GM12878 (cell line): ENCODE results near the gene TOX2. TPM values are rescaled to one million over a fixed set of nuclear protein-coding genes. Genes with fewer than 3 reads are reported as not detected.

Experiments
- DPF2 ChIP-seq: fragments of 450-650 bp; IDR thresholded peaks from 2 replicates; pipeline ENCODE4 v1.6.1; 2017; ENCODE audit warnings: mild to moderate bottlenecking
- EED ChIP-seq: sonication (generic); IDR thresholded peaks from 2 replicates; pipeline ENCODE4 v1.6.1; 2016; ENCODE audit warnings: antibody characterized with exemption, low read depth
- ESRRA ChIP-seq: IDR thresholded peaks from 2 replicates; pipeline ENCODE4 v1.6.1; 2012; ENCODE audit warnings: mild to moderate bottlenecking, low read length, improper control_type of control experiment
- GATAD2B ChIP-seq: fragments of 450-650 bp; conservative IDR thresholded peaks from 2 replicates; pipeline ENCODE4 v1.6.1; 2017; ENCODE audit warnings: low read depth, mild to moderate bottlenecking, moderate library complexity
- HDGF ChIP-seq: fragments of 450-650 bp; IDR thresholded peaks from 2 replicates; pipeline ENCODE4 v1.6.1; 2016; ENCODE audit warnings: antibody characterized with exemption
- IKZF1 ChIP-seq: fragments of 450-650 bp; conservative IDR thresholded peaks from 2 replicates; pipeline ENCODE4 v1.6.1; 2017; ENCODE audit warnings: antibody characterized with exemption, mild to moderate bottlenecking
- IRF5 ChIP-seq: fragments of 450-650 bp; IDR thresholded peaks from 2 replicates; pipeline ENCODE4 v1.6.1; 2017; ENCODE audit warnings: borderline replicate concordance
- JUND ChIP-seq: IDR thresholded peaks from 2 replicates; pipeline ENCODE4 v1.6.1; 2012; ENCODE audit warnings: low read depth, mild to moderate bottlenecking, low read length, improper control_type of control experiment, moderate library complexity
- LARP7 ChIP-seq: fragments of 450-650 bp; IDR thresholded peaks from 2 replicates; pipeline ENCODE4 v1.6.1; 2017; ENCODE audit warnings: mild to moderate bottlenecking
- MTA2 ChIP-seq: fragments of 450-650 bp; IDR thresholded peaks from 2 replicates; pipeline ENCODE4 v1.6.1; 2016; ENCODE audit warnings: low read depth, mild to moderate bottlenecking, moderate library complexity
- NKRF ChIP-seq: fragments of 450-650 bp; conservative IDR thresholded peaks from 2 replicates; pipeline ENCODE4 v1.6.1; 2017; ENCODE audit warnings: mild to moderate bottlenecking, moderate library complexity
- NR2F1 ChIP-seq: fragments of 450-650 bp; conservative IDR thresholded peaks from 2 replicates; pipeline ENCODE4 v1.6.1; 2017; ENCODE audit warnings: mild to moderate bottlenecking
- PKNOX1 ChIP-seq: fragments of 450-650 bp; IDR thresholded peaks from 2 replicates; pipeline ENCODE4 v1.6.1; 2016; ENCODE audit warnings: mild to moderate bottlenecking
- RELA ChIP-seq: fragments of 450-650 bp; IDR thresholded peaks from 2 replicates; pipeline ENCODE4 v1.8.0; 2014; ENCODE audit warnings: borderline replicate concordance; ENCODE audit not compliant: partially characterized antibody
- ZBTB33 ChIP-seq: fragments of 450-650 bp; IDR thresholded peaks from 2 replicates; pipeline ENCODE4 v1.6.1; 2017; ENCODE audit warnings: mild to moderate bottlenecking
- ZBTB4 ChIP-seq: fragments of 450-650 bp; formaldehyde crosslinking; IDR thresholded peaks from 2 replicates; pipeline ENCODE4 v1.4.0; 2022; ENCODE audit warnings: mild to moderate bottlenecking, moderate library complexity
- ZNF622 ChIP-seq: fragments of 450-650 bp; IDR thresholded peaks from 2 replicates; pipeline ENCODE4 v1.6.1; 2017; ENCODE audit warnings: mild to moderate bottlenecking, inconsistent platforms
- polyA plus RNA-seq, 11 experiments: library from polyadenylated mRNA; depleted of rRNA in 4 of 11; unstranded in 6 of 11; stranded (reverse) in 5 of 11; fragments of >200 nt; fragmentation: Nextera tagmentation in 4 of 11; fragmentation: Illumina TruSeq in 1 of 11; extraction: Ambion mirVana in 4 of 11; extraction: Trizol in 1 of 11; gene quantifications; 1 replicate in 1 of 11; 2 replicates in 10 of 11; pipeline versions ENCODE4 v1.2.1 to v1.2.3, GENCODE V29; 2011 to 2016; ENCODE audit warnings: inconsistent platforms in 2 of 11, missing spikeins in 2 of 11, low read depth in 1 of 11
- total RNA-seq, 4 experiments: library from RNA; depleted of rRNA in 3 of 4; stranded (reverse); fragments of >200 nt in 3 of 4; fragmentation: Illumina TruSeq in 1 of 4; extraction: Trizol in 1 of 4; gene quantifications; 2 replicates each; pipeline versions ENCODE4 v1.2.1 to v1.2.3, GENCODE V29; 2013 to 2021
- TF ChIP-seq, protein P1 (sequence below): IDR thresholded peaks from 2 replicates; pipeline ENCODE4 v1.6.1; 2012; ENCODE audit warnings: low read depth, low read length, improper control_type of control experiment

Gene TOX2
- total and polyA plus RNA-seq, 10 of the 15 experiments (the other 5 are each of a cell fraction or from before 2014, with no cell fraction given) = 2.6 to 40.5 (median 7.9) TPM

DNA sequence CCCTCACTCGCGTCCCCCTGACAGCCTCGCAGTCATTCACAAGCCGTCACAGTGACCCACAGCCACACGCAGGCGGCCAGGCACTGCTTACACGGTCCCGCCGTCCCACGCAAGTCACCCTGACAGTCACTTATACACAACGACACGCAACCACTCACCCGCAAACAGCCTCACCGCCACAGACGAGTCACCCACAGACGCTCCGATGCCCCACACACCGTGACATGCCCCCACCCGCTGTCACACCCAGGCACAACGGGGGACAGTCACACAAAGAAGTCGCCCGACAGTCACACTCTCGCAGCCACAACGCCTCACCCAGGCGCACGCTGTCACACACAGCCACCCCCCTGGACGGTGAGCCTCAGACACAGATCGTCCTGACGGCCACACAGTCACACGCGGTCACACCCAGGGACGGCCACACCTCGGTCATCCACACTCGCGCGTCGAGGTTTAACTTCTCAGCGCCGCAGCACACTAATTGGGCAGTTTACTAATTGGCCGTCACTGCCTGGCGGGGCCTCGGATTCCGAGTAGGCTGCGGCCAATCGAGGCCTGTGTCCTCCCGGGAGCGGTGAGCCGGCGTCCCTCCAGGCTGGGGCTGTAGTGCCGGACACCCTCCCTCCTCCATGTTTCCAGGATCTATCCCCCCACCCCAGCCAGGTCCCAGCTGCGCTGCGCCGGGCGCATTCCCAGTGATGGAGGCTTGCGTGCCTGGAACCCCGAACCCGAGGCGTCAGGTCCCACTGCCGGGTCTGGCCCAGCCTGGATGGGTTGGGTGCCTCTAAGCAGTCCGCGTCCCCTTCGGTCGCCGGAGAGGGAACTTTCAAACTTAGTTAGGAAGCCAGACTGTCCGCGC, 790 bp downstream of the TOX2 start (continued):
- 0 out of 2 replicates have a peak, but pooled peaks have one; percentile 8 for TF ChIP-seq ZBTB33
- no peak for TF ChIP-seq JUND
- no peak for TF ChIP-seq ESRRA
- TF ChIP-seq IKZF1 = peak; percentile 58
- TF ChIP-seq PKNOX1 = peak; percentile 47; the same call in 1 of the 2 replicates
- TF ChIP-seq ZNF622 = no peak
- TF ChIP-seq MTA2 = peak; percentile 63; the same call in 1 of the 2 replicates
- peak; percentile 95 for TF ChIP-seq HDGF
- TF ChIP-seq RELA = peak; percentile 25
- no peak for TF ChIP-seq ZBTB4 (CRISPR knock-in tag)
- 0 out of 2 replicates have a peak, but pooled peaks have one; percentile 11 for TF ChIP-seq DPF2
- TF ChIP-seq NR2F1 = peak; percentile 27; the same call in 1 of the 2 replicates
- TF ChIP-seq, protein P1, sequence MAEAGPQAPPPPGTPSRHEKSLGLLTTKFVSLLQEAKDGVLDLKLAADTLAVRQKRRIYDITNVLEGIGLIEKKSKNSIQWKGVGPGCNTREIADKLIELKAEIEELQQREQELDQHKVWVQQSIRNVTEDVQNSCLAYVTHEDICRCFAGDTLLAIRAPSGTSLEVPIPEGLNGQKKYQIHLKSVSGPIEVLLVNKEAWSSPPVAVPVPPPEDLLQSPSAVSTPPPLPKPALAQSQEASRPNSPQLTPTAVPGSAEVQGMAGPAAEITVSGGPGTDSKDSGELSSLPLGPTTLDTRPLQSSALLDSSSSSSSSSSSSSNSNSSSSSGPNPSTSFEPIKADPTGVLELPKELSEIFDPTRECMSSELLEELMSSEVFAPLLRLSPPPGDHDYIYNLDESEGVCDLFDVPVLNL = peak; percentile 23; the same call in 1 of the 2 replicates
- TF ChIP-seq EED = peak; percentile 48; the same call in 1 of the 2 replicates
- 0 out of 2 replicates have a peak, but pooled peaks have one; percentile 28 for TF ChIP-seq LARP7
- peak; percentile 49 for TF ChIP-seq NKRF
- peak; percentile 53; the same call in 1 of the 2 replicates for TF ChIP-seq GATAD2B
- TF ChIP-seq IRF5 = peak; percentile 49; the same call in 1 of the 2 replicates
